ENCODE measurements around the gene RBM18.
A peak's percentile ranks its signal among the peaks of the same experiment; 100 is the strongest.

Gene RBM18, protein sequence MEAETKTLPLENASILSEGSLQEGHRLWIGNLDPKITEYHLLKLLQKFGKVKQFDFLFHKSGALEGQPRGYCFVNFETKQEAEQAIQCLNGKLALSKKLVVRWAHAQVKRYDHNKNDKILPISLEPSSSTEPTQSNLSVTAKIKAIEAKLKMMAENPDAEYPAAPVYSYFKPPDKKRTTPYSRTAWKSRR

DNA sequence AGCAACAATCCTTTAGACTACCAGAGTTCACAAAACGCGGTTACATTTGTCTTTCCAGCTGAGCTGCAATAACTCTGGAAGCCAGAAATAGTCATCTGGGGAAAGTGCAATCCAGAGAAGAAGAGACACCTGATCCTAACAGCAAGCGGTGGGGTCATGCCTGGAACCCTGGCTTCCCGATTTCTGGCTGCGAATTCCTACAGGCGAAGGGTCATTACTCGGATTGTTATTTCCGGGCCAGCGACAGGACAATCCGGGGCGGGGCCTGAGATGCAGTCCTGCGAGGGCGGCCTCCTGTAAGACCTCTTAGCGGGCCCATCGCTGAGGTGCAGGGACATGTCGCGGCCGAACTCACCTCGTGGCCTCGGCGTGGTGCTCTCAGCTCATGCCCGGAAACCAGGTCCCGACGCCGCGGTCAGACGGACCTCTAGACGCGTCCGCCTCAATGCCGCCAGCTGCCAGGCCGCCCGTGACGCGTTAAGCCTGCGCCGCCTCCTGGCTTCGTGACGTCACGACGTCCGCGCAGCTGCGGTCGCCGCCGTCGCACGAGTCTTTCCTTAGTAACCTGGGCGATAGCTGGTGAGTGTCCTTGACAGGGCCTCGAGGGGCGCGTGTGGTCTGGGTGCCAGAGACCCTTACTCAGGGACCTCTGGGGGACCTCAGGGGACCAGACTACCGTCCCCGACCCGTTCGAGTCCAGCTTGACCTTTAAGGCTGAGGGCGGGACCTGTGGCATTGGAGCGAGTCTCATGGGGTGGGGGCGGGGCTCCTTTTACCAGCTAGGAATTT, at the start of gene RBM18, which contains the start of gene MRRF:
Gene RBM18 (minus strand): TSS at position 481 of the 789 bp plus-strand sequence. CDS start 3,348 bp downstream, outside the sequence.
Gene MRRF (plus strand): TSS at position 523 of the 789 bp plus-strand sequence. CDS start 6,010 bp downstream, outside the sequence.
- peaks cover 52% of the 10 kb centered on the region for H3K4me1 Mint-ChIP-seq
- H3K27ac Mint-ChIP-seq, result peak within 1 kb of the TSS; percentile 100
- H3K36me3 Mint-ChIP-seq (ENCODE audit: low read depth), result peaks cover 7% of the 10 kb centered on the region
- TF ChIP-seq, protein P1, sequence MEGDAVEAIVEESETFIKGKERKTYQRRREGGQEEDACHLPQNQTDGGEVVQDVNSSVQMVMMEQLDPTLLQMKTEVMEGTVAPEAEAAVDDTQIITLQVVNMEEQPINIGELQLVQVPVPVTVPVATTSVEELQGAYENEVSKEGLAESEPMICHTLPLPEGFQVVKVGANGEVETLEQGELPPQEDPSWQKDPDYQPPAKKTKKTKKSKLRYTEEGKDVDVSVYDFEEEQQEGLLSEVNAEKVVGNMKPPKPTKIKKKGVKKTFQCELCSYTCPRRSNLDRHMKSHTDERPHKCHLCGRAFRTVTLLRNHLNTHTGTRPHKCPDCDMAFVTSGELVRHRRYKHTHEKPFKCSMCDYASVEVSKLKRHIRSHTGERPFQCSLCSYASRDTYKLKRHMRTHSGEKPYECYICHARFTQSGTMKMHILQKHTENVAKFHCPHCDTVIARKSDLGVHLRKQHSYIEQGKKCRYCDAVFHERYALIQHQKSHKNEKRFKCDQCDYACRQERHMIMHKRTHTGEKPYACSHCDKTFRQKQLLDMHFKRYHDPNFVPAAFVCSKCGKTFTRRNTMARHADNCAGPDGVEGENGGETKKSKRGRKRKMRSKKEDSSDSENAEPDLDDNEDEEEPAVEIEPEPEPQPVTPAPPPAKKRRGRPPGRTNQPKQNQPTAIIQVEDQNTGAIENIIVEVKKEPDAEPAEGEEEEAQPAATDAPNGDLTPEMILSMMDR (IDR thresholded peaks at IDR 0.05), result no peak
- H3K4me3 Mint-ChIP-seq, result peak within 1 kb of the TSS; percentile 99
- no peaks in the 10 kb centered on the region for H3K27me3 Mint-ChIP-seq (ENCODE audit: low read depth, poor library complexity)
- DNase-seq, result peak; percentile 93
- no peaks in the 10 kb centered on the region for H3K9me3 Mint-ChIP-seq

DNA sequence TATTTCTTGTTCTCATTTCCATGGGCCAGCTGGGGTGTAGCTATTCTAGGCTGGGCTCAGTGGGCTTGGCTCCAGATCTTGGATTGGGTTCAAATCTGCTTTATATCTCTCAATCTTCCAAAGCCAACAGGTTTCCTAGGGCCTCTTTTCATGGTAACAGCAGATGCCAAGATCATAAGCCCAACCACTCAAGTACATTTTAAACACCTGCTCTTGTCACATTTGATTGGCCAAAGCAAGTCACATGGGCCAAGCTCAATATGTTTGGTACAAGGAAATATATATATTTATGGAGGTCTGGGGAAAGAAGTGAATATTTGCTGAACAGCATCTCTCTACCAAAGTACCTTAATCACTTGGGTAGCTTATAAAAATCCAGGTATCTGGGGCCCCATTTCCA, 49.5 kb upstream of the RBM18 start:
- Mint-ChIP-seq H3K27ac (no peak overlapping the region), H3K36me3 (ENCODE audit: low read depth) (peaks cover 14% of the 10 kb centered on the region), H3K4me3 (no peak overlapping the region), H3K27me3 (ENCODE audit: low read depth, poor library complexity) (no peaks in the 10 kb centered on the region), H3K9me3 (no peaks in the 10 kb centered on the region), H3K4me1 (no peaks in the 10 kb centered on the region)
- TF ChIP-seq, protein P1 (IDR thresholded peaks at IDR 0.05), result no peak
- DNase-seq, result no peak

DNA sequence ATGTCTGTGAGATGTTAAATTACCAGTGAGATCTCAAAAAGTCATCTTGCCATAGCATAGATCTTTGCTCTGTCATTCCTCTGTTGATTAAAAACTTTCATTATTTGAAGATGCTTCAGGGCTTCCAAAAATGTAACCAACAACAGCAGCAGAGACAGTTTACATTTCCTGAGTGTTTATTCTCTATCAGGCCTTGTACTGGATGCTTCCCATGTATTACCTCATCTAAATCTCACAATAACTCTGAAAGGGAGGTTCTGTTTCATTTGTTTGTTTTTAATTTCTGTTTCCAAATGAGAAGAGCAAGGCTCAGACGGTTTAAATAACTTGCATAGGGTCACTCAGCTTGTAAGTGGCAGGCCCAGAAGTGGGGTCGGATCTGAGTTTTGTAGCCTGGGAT, 45.2 kb upstream of the RBM18 start:
- Mint-ChIP-seq H3K36me3 (ENCODE audit: low read depth) (peaks cover 24% of the 10 kb centered on the region), H3K4me1 (no peaks in the 10 kb centered on the region), H3K9me3 (no peaks in the 10 kb centered on the region), H3K4me3 (no peak overlapping the region), H3K27me3 (ENCODE audit: low read depth, poor library complexity) (no peaks in the 10 kb centered on the region), H3K27ac (no peak overlapping the region)
- TF ChIP-seq, protein P1 (IDR thresholded peaks at IDR 0.05), result no peak
- DNase-seq, result no peak

DNA sequence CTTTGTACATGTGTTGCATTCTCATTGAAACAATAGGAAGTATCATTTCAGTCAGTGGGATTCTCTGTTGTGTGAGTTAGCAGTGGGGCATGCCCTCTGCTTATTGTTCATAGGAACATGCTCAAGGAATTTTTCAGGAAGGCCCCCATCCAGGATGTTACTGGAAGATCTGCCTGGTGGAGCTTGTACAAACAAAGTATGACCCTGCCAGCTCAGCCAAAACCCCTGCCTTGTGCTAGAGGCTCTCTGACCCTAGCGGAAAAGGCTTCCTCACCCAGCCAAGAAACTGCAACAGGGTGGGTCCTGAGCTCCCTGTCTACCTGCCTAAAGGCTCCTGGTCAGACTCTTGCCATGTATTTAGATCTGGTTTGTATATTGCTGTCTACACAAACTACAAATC, 43.3 kb upstream of the RBM18 start:
- Mint-ChIP-seq H3K36me3 (ENCODE audit: low read depth) (peaks cover 20% of the 10 kb centered on the region), H3K27ac (no peak overlapping the region), H3K4me1 (no peaks in the 10 kb centered on the region), H3K27me3 (ENCODE audit: low read depth, poor library complexity) (no peaks in the 10 kb centered on the region), H3K9me3 (no peaks in the 10 kb centered on the region), H3K4me3 (no peak overlapping the region)
- DNase-seq, result no peak
- TF ChIP-seq, protein P1 (IDR thresholded peaks at IDR 0.05), result no peak

DNA sequence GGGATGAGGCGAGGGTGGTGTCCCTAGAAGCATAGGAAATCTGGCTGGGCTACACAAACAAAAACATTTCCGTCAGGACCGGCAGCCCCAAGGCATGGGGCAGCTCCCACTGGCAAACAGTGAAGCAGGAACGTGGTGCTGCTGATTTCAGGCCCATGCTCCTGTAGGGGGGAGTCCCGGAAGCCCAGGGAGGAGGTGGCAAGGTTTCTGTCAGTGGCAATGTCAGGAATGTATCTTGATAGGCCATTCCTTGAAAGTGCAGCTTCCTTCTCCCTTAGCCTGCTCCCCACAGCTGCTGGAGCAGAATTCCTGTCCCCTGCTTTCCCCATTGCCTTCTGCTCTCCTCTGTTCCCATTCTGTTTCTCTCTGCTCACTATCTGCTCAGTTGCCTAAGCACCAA, 42.4 kb upstream of the RBM18 start:
- TF ChIP-seq, protein P1 (IDR thresholded peaks at IDR 0.05), result no peak
- no peak for DNase-seq
- Mint-ChIP-seq H3K9me3 (no peaks in the 10 kb centered on the region), H3K4me3 (no peak overlapping the region), H3K27me3 (ENCODE audit: low read depth, poor library complexity) (no peaks in the 10 kb centered on the region), H3K27ac (no peak overlapping the region), H3K36me3 (ENCODE audit: low read depth) (peaks cover 18% of the 10 kb centered on the region), H3K4me1 (no peaks in the 10 kb centered on the region)

Measured in nephron progenitor cell (in vitro differentiated cells).